ENCODE measurements around the gene SMCO2. TPM values are rescaled to one million over a fixed set of nuclear protein-coding genes. Genes with fewer than 3 reads are reported as not detected.

The SMCO2 gene
- 1.1 and 4.1 TPM in 2 replicates for total RNA-seq

GRCh38 chr12:27446436-27446835 lies at the start of gene SMCO2:
SMCO2 (plus strand) TSS chr12:27446736; CDS start chr12:27470632, 23,896 bp downstream.

GRCh38 chr12:27523642-27524493 lies 77.3 kb downstream of the SMCO2 start, which contains the start of gene PPFIBP1:
PPFIBP1 (plus strand) TSS chr12:27524206; CDS start chr12:27633397, 109,191 bp downstream.

Other genes starting within 250 kb of the SMCO2 start
- 30.8 and 113 TPM in 2 replicates for gene STK38L, start 202.4 kb upstream of the SMCO2 start, total RNA-seq
- gene BMAL2, start 113.9 kb upstream of the SMCO2 start, total RNA-seq: 97.9 and 182 TPM in 2 replicates
- gene PPFIBP1, start 77.5 kb downstream of the SMCO2 start, total RNA-seq: 61.5 and 129 TPM in 2 replicates
- gene REP15, start 249.7 kb downstream of the SMCO2 start, total RNA-seq: 0.34 and 2.3 TPM in 2 replicates

All from nasal cavity respiratory epithelium epithelial cell of viscerocranial mucosa (primary cell).